Rectal smooth muscle tissue (tissue), 1 donor: ENCODE data around the gene SPANXA1.
"Not testable (repeated sequence)": the region's sequence is repeated elsewhere in the genome, so short reads cannot be mapped to it uniquely, and the experiment has no call there.

Source experiments
- H3K27ac ChIP-seq: one replicate; pipeline ENCODE4 v1.7.0; 2013; ENCODE audit warnings: low read depth, low read length, inconsistent platforms
- H3K27me3 ChIP-seq: one replicate; pipeline ENCODE4 v1.7.0; 2013; ENCODE audit warnings: low read length; ENCODE audit not compliant: control insufficient read depth, insufficient read depth
- H3K36me3 ChIP-seq: one replicate; pipeline ENCODE4 v1.7.0; 2013; ENCODE audit warnings: low read length; ENCODE audit not compliant: control insufficient read depth, insufficient read depth
- H3K4me1 ChIP-seq: one replicate; pipeline ENCODE4 v1.7.0; 2013; ENCODE audit warnings: low read length; ENCODE audit not compliant: control insufficient read depth, insufficient read depth
- H3K4me3 ChIP-seq: one replicate; pipeline ENCODE4 v1.7.0; 2013; ENCODE audit warnings: low read length
- H3K9ac ChIP-seq: one replicate; pipeline ENCODE4 v1.7.0; 2013; ENCODE audit warnings: low read length

Gene SPANXA1, protein sequence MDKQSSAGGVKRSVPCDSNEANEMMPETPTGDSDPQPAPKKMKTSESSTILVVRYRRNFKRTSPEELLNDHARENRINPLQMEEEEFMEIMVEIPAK

DNA sequence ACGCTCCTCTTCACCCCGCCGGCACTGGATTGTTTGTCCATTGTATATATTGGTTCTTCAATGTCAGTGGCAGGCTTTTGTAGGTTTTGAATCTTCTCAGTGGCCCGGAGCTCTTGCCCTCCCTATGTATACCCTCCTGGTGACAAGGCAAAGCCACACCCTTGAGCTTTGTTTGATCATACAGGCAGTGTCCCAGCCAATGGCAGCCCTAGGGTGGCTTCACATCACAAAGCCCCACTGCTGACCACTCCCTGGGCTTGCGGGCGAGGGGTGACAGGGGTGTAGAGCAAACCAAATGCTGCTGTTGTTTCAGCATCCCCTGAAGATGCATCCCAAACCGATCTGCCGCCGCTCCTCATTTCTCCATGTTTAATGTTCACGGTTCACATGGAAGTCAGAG is at the start of gene SPANXA1:
TSS of gene SPANXA1 (minus strand) at position 101 of the 400 bp plus-strand sequence. CDS start at position 41, 60 bp downstream.
- not testable (repeated sequence) for H3K36me3 ChIP-seq, H3K9ac ChIP-seq, H3K4me1 ChIP-seq, H3K27ac ChIP-seq, H3K4me3 ChIP-seq, H3K27me3 ChIP-seq

DNA sequence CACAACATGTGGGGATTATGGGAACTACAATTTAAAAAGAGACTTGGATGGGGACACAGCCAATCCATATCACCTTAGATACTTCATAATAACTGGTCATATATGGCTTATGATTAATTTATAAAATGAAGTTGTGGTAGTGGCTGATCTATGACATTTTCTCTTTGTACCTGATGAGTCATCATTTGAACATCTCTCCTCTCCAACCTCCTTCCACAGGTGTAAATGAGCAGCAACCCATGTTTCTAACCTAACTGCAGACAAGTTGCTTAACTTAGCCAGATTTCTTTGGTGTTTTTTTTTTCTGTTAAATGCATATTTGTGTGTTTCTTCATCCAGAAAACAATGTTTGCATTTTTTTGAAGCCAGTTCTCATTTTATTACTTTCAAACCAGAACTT is 47.6 kb upstream of the SPANXA1 start:
- H3K4me3 ChIP-seq, result no peak overlapping the region
- H3K9ac ChIP-seq, result no peak overlapping the region
- no peaks in the 10 kb centered on the region for H3K36me3 ChIP-seq
- no peaks in the 10 kb centered on the region for H3K4me1 ChIP-seq
- no peaks in the 10 kb centered on the region for H3K27me3 ChIP-seq
- no peak overlapping the region for H3K27ac ChIP-seq

DNA sequence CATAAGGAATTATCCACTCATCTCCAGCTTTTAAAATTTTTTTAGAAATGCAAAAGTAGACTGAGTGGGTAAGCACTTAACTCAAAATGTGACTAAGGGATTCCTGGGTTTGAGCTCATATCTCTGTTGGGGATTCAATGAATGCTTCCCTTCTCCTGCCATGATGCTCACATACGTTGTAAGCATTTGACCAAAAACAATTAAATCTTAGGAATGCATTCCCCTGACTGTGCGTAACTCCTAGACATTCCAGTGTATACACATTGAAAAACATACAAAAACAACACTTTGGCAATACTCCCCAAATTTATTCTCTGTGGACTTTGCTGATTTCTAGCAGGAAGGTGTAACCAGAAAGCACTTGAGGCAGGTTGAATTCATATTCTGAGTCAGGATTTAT is 34.8 kb upstream of the SPANXA1 start:
- Histone ChIP-seq H3K9ac (no peak overlapping the region), H3K4me1 (no peaks in the 10 kb centered on the region), H3K36me3 (no peaks in the 10 kb centered on the region), H3K4me3 (no peak overlapping the region), H3K27me3 (no peaks in the 10 kb centered on the region), H3K27ac (no peak overlapping the region)

DNA sequence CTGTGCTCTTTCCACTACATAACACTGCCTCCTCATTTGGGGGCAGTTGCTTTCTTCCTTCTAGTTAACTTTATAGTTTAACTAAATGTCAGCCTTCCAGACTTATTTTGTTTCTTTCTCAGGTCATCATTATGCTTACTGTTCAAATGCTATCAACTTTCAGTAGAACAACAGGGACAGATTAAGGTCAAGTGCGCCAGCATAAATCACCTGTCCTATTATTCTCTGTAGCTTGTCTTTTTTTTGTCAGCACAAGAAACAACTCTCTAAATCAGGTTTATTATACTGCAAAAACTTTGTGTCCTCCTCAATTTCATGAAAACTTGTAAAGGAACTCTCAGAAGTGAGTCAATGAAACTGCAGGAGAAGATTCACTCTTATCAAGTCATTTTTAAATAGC is 24.6 kb upstream of the SPANXA1 start:
- H3K36me3 ChIP-seq, result no peaks in the 10 kb centered on the region
- no peak overlapping the region for H3K4me3 ChIP-seq
- no peaks in the 10 kb centered on the region for H3K27me3 ChIP-seq
- H3K4me1 ChIP-seq, result no peaks in the 10 kb centered on the region
- H3K27ac ChIP-seq, result no peak overlapping the region
- no peak overlapping the region for H3K9ac ChIP-seq

DNA sequence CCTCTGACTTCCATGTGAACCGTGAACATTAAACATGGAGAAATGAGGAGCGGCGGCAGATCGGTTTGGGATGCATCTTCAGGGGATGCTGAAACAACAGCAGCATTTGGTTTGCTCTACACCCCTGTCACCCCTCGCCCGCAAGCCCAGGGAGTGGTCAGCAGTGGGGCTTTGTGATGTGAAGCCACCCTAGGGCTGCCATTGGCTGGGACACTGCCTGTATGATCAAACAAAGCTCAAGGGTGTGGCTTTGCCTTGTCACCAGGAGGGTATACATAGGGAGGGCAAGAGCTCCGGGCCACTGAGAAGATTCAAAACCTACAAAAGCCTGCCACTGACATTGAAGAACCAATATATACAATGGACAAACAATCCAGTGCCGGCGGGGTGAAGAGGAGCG is 4.9 kb upstream of the SPANXA1 start, which contains the start of gene SPANXA2:
TSS of gene SPANXA2 (plus strand) at position 301 of the 400 bp plus-strand sequence. CDS start at position 361, 60 bp downstream.
- not testable (repeated sequence) for H3K27ac ChIP-seq, H3K4me3 ChIP-seq, H3K27me3 ChIP-seq, H3K9ac ChIP-seq, H3K4me1 ChIP-seq, H3K36me3 ChIP-seq

DNA sequence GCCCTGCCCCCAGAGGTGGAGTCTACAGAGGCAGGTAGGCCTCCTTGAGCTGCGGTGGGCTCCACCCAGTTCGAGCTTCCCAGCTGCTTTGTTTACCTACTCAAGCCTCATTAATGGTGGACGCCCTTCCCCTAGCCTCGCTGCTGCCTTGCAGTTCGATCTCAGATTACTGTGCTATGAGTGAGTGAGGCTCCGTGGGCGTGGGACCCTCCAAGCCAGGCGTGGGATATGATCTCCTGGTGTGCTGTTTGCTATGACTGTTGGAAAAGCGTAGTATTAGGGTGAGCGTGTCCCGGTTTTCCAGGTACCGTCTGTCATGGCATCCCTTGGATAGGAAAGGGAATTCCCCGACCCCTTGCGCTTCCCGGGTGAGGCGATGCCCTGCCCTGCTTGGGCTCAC is 42.0 kb downstream of the SPANXA1 start:
- H3K27me3 ChIP-seq, H3K4me1 ChIP-seq, H3K9ac ChIP-seq, H3K36me3 ChIP-seq, H3K27ac ChIP-seq, H3K4me3 ChIP-seq: not testable (repeated sequence)
